WTC11 (cell line): ENCODE measurements around the gene MECP2. TPM values are rescaled to one million over a fixed set of nuclear protein-coding genes. Genes with fewer than 3 reads are reported as not detected.

ENCODE experiments used
- ATAC-seq: fragments of 200-7000 bp; cut with Tn5 transposase; 2 replicates; pipeline ENCODE4 v1.10.0; 2021; ENCODE audit warnings: mild to moderate bottlenecking, moderate library complexity
- CTCF ChIA-PET: fragments of 300-600 bp; sonication (Branson Sonifier 250); formaldehyde crosslinking; loops from one replicate; lab custom pipeline; 2021; ENCODE audit warnings: antibody characterized with exemption; lab: Charles Lee
- POLR2A ChIA-PET: fragments of 350-600 bp; sonication (Branson Sonifier 250); formaldehyde crosslinking; loops from one replicate; lab custom pipeline; 2021; ENCODE audit warnings: antibody characterized with exemption; lab: Charles Lee
- DNase-seq: peaks from one replicate; pipeline ENCODE4 v3.0.0; 2021; ENCODE audit warnings: low spot score
- H3K27ac Mint-ChIP-seq: 2 replicates; pipeline ENCODE4 v1.8.0; 2021; ENCODE audit warnings: mixed read lengths
- H3K27me3 Mint-ChIP-seq: 2 replicates; pipeline ENCODE4 v1.8.0; 2021; ENCODE audit warnings: low read depth, mild to moderate bottlenecking, moderate library complexity, mixed read lengths
- H3K36me3 Mint-ChIP-seq: 2 replicates; pipeline ENCODE4 v1.8.0; 2021; ENCODE audit warnings: mixed read lengths
- H3K4me1 Mint-ChIP-seq: 2 replicates; pipeline ENCODE4 v1.8.0; 2022; ENCODE audit warnings: mixed read lengths
- H3K4me3 Mint-ChIP-seq: 2 replicates; pipeline ENCODE4 v1.8.0; 2021; ENCODE audit warnings: mild to moderate bottlenecking, moderate library complexity, mixed read lengths
- H3K9me3 Mint-ChIP-seq: 2 replicates; pipeline ENCODE4 v1.8.0; 2021; ENCODE audit warnings: mixed read lengths
- ATF6 ChIP-seq: sonication (generic); formaldehyde crosslinking; IDR thresholded peaks from 2 replicates; pipeline ENCODE4 v1.8.1; 2023; ENCODE audit warnings: mild to moderate bottlenecking, missing genetic modification reagents
- CREM ChIP-seq: sonication (generic); formaldehyde crosslinking; IDR thresholded peaks from 2 replicates; pipeline ENCODE4 v1.8.1; 2022; ENCODE audit warnings: mild to moderate bottlenecking, missing genetic modification reagents, moderate library complexity
- ELF4 ChIP-seq: sonication (generic); formaldehyde crosslinking; IDR thresholded peaks from 2 replicates; pipeline ENCODE4 v1.8.1; 2022; ENCODE audit warnings: low read depth, mild to moderate bottlenecking, moderate library complexity, missing genetic modification reagents
- ESRRA ChIP-seq: sonication (generic); formaldehyde crosslinking; IDR thresholded peaks from 2 replicates; pipeline ENCODE4 v1.8.1; 2022; ENCODE audit warnings: mild to moderate bottlenecking, missing genetic modification reagents, borderline replicate concordance
- ETV6 ChIP-seq: sonication (generic); formaldehyde crosslinking; IDR thresholded peaks from 2 replicates; pipeline ENCODE4 v1.8.1; 2022; ENCODE audit warnings: mild to moderate bottlenecking, missing genetic modification reagents
- FOXJ3 ChIP-seq: sonication (generic); formaldehyde crosslinking; IDR thresholded peaks from 2 replicates; pipeline ENCODE4 v1.9.0; 2021; ENCODE audit warnings: missing genetic modification reagents, mild to moderate bottlenecking, borderline replicate concordance
- FOXP1 ChIP-seq: sonication (generic); formaldehyde crosslinking; IDR thresholded peaks from 2 replicates; pipeline ENCODE4 v1.8.0; 2022; ENCODE audit warnings: missing genetic modification reagents, mild to moderate bottlenecking, moderate library complexity, borderline replicate concordance
- FOXP4 ChIP-seq: sonication (generic); formaldehyde crosslinking; IDR thresholded peaks from 2 replicates; pipeline ENCODE4 v1.8.0; 2022; ENCODE audit warnings: mild to moderate bottlenecking, missing genetic modification reagents
- JUN ChIP-seq: sonication (generic); formaldehyde crosslinking; IDR thresholded peaks from 2 replicates; pipeline ENCODE4 v1.8.0; 2023; ENCODE audit warnings: mild to moderate bottlenecking, missing genetic modification reagents
- MLX ChIP-seq: sonication (generic); formaldehyde crosslinking; IDR thresholded peaks from 2 replicates; pipeline ENCODE4 v1.8.1; 2023; ENCODE audit warnings: mild to moderate bottlenecking, missing genetic modification reagents, moderate library complexity
- MXD4 ChIP-seq: fragments of 250-450 bp; sonication (Bioruptor Pico); IDR thresholded peaks from 2 replicates; pipeline ENCODE4 v1.8.0; 2021; ENCODE audit warnings: mild to moderate bottlenecking, moderate library complexity, borderline replicate concordance
- NFYB ChIP-seq: sonication (generic); formaldehyde crosslinking; conservative IDR thresholded peaks from 2 replicates; pipeline ENCODE4 v1.8.0; 2022; ENCODE audit warnings: low read depth, missing genetic modification reagents
- PRRX2 ChIP-seq: fragments of 250-450 bp; sonication (Bioruptor Pico); IDR thresholded peaks from 2 replicates; pipeline ENCODE4 v1.8.0; 2021; ENCODE audit warnings: mild to moderate bottlenecking
- RORB ChIP-seq: fragments of 250-450 bp; sonication (Bioruptor Pico); IDR thresholded peaks from 2 replicates; pipeline ENCODE4 v1.9.0; 2021; ENCODE audit warnings: mild to moderate bottlenecking
- TEAD1 ChIP-seq: sonication (generic); formaldehyde crosslinking; IDR thresholded peaks from 2 replicates; pipeline ENCODE4 v1.8.0; 2022; ENCODE audit warnings: mild to moderate bottlenecking, missing genetic modification reagents
- TEAD4 ChIP-seq: sonication (generic); formaldehyde crosslinking; IDR thresholded peaks from 2 replicates; pipeline ENCODE4 v1.8.0; 2022; ENCODE audit warnings: mild to moderate bottlenecking, missing genetic modification reagents
- ZBTB43 ChIP-seq: sonication (generic); formaldehyde crosslinking; IDR thresholded peaks from 2 replicates; pipeline ENCODE4 v1.8.1; 2023; ENCODE audit warnings: mild to moderate bottlenecking, missing genetic modification reagents
- ZNF138 ChIP-seq: sonication (generic); formaldehyde crosslinking; conservative IDR thresholded peaks from 2 replicates; pipeline ENCODE4 v1.8.1; 2022; ENCODE audit warnings: mild to moderate bottlenecking, moderate library complexity, missing genetic modification reagents
- ZNF232 ChIP-seq: sonication (generic); formaldehyde crosslinking; IDR thresholded peaks from 2 replicates; pipeline ENCODE4 v1.8.0; 2022; ENCODE audit warnings: mild to moderate bottlenecking, missing genetic modification reagents
- ZNF263 ChIP-seq: sonication (generic); formaldehyde crosslinking; IDR thresholded peaks from 2 replicates; pipeline ENCODE4 v1.8.1; 2022; ENCODE audit warnings: low read depth, mild to moderate bottlenecking, moderate library complexity, missing genetic modification reagents
- ZNF396 ChIP-seq: fragments of 250-450 bp; sonication (Bioruptor Pico); IDR thresholded peaks from 2 replicates; pipeline ENCODE4 v1.8.0; 2021; ENCODE audit warnings: mild to moderate bottlenecking, moderate library complexity, borderline replicate concordance
- ZNF423 ChIP-seq: fragments of 250-450 bp; sonication (Bioruptor Pico); IDR thresholded peaks from 2 replicates; pipeline ENCODE4 v2.1.2; 2022; ENCODE audit warnings: mild to moderate bottlenecking, moderate library complexity
- ZNF532 ChIP-seq: fragments of 250-450 bp; sonication (Bioruptor Pico); IDR thresholded peaks from 2 replicates; pipeline ENCODE4 v1.9.0; 2021; ENCODE audit warnings: mild to moderate bottlenecking, borderline replicate concordance
- ZNF671 ChIP-seq: fragments of 250-450 bp; sonication (Bioruptor Pico); IDR thresholded peaks from 2 replicates; pipeline ENCODE4 v1.8.0; 2021; ENCODE audit warnings: mild to moderate bottlenecking
- total RNA-seq: library from RNA; stranded (reverse); gene quantifications from 3 replicates; pipeline ENCODE4 v1.2.3, GENCODE V29; 2021

MECP2 gene
- total RNA-seq, 1 experiment from 2014 or later = 28.7 TPM

- POLR2A ChIA-PET = interaction anchor here (0.5 kb wide), 1 partner anchor 10 kb away, joined by 3 read pairs; no protein-coding TSS in a partner anchor
- no peak for DNase-seq
- ATAC-seq = no peak
- no peaks in the 10 kb centered on the region for H3K9me3 Mint-ChIP-seq
- TF ChIP-seq ESRRA (CRISPR knock-in tag) (no peak), FOXP1 (no peak)
- TF ChIP-seq, all 79 proteins: peak for 0
- Mint-ChIP-seq H3K27me3 (no peaks in the 10 kb centered on the region), H3K4me3 (no peak overlapping the region), H3K36me3 (no peaks in the 10 kb centered on the region), H3K4me1 (peaks cover 55% of the 10 kb centered on the region), H3K27ac (no peak overlapping the region)
- CTCF ChIA-PET = no interaction called here
These were observed 56.7 kb downstream of the MECP2 start for GRCh38 chrX:154040863-154041262.

GRCh38 chrX:154040307-154040756, 57.2 kb downstream of the MECP2 start:
- Mint-ChIP-seq H3K27me3 (no peaks in the 10 kb centered on the region), H3K27ac (peak overlapping the region; percentile 78; the same call in 1 of the 2 replicates)
- CTCF ChIA-PET = no interaction called here
- DNase-seq = no peak
- TF ChIP-seq MXD4 (CRISPR knock-in tag) (no peak), PRRX2 (CRISPR knock-in tag) (no peak), ZNF671 (CRISPR knock-in tag) (no peak), FOXP4 (no peak), MLX (CRISPR knock-in tag) (no peak), RORB (CRISPR knock-in tag) (no peak), FOXJ3 (CRISPR knock-in tag) (no peak), ZNF423 (CRISPR knock-in tag) (no peak), NFYB (CRISPR knock-in tag) (no peak), ZNF263 (CRISPR knock-in tag) (no peak), FOXP1 (no peak), CREM (CRISPR knock-in tag) (no peak), TEAD4 (CRISPR knock-in tag) (no peak), ZNF396 (CRISPR knock-in tag) (no peak), ETV6 (CRISPR knock-in tag) (no peak), ZNF138 (CRISPR knock-in tag) (no peak), ZBTB43 (no peak)
- TF ChIP-seq, all 79 proteins: peak for 0
- Mint-ChIP-seq H3K4me3 (no peak overlapping the region), H3K9me3 (no peaks in the 10 kb centered on the region), H3K4me1 (peaks cover 55% of the 10 kb centered on the region), H3K36me3 (no peaks in the 10 kb centered on the region)
- no peak for ATAC-seq
- POLR2A ChIA-PET = interaction anchor here (0.5 kb wide), 1 partner anchor 9 kb away, joined by 3 read pairs; no protein-coding TSS in a partner anchor

- Mint-ChIP-seq H3K36me3 (no peaks in the 10 kb centered on the region), H3K9me3 (no peaks in the 10 kb centered on the region)
- TF ChIP-seq TEAD1 (CRISPR knock-in tag) (no peak), ATF6 (CRISPR knock-in tag) (no peak), ZNF138 (CRISPR knock-in tag) (no peak), ZNF232 (no peak), ELF4 (CRISPR knock-in tag) (no peak), ZNF532 (no peak), JUN (CRISPR knock-in tag) (no peak)
- TF ChIP-seq, all 79 proteins: peak for 0
- ChIA-PET POLR2A (no interaction called here), CTCF (interaction anchor here (0.7 kb wide), 1 partner anchor 14 kb away, joined by 3 read pairs; no protein-coding TSS in a partner anchor)
- peaks cover 63% of the 10 kb centered on the region for H3K4me1 Mint-ChIP-seq
- H3K27ac Mint-ChIP-seq = peak overlapping the region; percentile 69
- DNase-seq (no peak), ATAC-seq (no peak)
- H3K27me3 Mint-ChIP-seq = no peaks in the 10 kb centered on the region
- H3K4me3 Mint-ChIP-seq = no peak overlapping the region
These were observed 57.9 kb downstream of the MECP2 start for GRCh38 chrX:154039577-154039976.
